ENCODE measurements around the gene TPTE2. TPM values are rescaled to one million over a fixed set of nuclear protein-coding genes. Genes with fewer than 3 reads are reported as not detected.
"Not testable (repeated sequence)": the region's sequence is repeated elsewhere in the genome, so short reads cannot be mapped to it uniquely, and the experiment has no call there.

Gene TPTE2
- total RNA-seq, 4 donors from 2014 or later = not detected

DNA sequence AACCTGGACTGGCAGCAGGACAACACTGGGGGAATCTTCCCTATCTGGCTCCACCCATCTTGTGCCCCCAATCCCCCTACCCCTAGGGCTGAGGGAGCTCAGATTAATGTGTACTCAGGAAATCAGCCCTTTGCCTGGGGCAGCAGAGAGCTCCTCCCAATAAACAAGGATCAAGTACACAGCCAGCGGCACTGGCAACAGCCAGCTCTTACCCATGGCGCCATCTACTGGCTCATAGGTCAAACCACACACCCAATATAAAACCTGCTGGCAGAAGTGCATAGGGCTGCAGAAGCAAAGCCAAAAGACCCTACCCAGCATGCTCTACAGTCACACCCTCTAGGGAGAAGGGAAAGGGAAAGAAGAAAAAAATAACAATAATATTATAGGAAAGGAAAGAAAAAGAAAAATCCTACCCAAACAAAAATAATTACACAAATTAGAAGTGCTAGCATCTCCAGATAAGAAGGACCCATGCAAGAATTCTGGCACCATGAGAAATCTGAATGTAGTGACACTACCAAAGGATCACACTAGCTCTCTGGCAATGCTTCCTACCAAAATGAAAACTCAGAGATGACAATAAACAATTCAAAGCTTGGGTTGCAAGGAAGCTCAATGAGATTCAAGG is 122.2 kb downstream of the TPTE2 start:
- peak in 1 of 2 donors; percentile 3 for DNase-seq
- H3K27me3 ChIP-seq; H3K9me3 ChIP-seq; H3K36me3 ChIP-seq; H3K4me1 ChIP-seq; H3K27ac ChIP-seq; H3K4me3 ChIP-seq (replicated peaks in 1 of 3); intact Hi-C loops (cut with DNase I): not testable (repeated sequence)
- TF ChIP-seq, protein P1, sequence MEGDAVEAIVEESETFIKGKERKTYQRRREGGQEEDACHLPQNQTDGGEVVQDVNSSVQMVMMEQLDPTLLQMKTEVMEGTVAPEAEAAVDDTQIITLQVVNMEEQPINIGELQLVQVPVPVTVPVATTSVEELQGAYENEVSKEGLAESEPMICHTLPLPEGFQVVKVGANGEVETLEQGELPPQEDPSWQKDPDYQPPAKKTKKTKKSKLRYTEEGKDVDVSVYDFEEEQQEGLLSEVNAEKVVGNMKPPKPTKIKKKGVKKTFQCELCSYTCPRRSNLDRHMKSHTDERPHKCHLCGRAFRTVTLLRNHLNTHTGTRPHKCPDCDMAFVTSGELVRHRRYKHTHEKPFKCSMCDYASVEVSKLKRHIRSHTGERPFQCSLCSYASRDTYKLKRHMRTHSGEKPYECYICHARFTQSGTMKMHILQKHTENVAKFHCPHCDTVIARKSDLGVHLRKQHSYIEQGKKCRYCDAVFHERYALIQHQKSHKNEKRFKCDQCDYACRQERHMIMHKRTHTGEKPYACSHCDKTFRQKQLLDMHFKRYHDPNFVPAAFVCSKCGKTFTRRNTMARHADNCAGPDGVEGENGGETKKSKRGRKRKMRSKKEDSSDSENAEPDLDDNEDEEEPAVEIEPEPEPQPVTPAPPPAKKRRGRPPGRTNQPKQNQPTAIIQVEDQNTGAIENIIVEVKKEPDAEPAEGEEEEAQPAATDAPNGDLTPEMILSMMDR (IDR thresholded peaks at IDR 0.05) = peak in 1 of 6 experiments; percentile 14
- 17% methylated on average over 2 of the region's 2 CpGs; no CpG with 5 or more reads in 1 of the 2 donors for WGBS, 2 donors

DNA sequence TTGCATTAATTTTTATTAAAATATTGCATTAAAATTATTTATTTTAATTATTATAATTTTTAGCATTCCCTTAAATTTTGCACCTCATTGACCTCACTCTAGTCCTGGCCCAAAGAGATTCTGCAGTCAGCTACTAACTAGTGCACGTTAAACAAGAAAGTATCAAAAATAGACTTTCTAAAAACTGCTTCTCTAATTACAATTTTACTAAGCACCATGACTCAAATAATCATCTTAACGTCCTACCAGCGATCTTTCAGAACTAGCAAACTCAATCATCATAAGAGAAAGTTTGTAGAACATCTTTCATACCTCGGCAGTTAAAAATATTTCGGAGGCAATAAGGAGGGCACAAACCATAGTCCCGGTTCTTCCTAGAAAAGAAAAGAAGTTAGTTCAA is 123.6 kb downstream of the TPTE2 start:
- WGBS, 2 donors = 78 to 81% methylated on average over 6 of the region's 6 CpGs
- intact Hi-C loops (cut with DNase I); DNase-seq: not testable (repeated sequence)

DNA sequence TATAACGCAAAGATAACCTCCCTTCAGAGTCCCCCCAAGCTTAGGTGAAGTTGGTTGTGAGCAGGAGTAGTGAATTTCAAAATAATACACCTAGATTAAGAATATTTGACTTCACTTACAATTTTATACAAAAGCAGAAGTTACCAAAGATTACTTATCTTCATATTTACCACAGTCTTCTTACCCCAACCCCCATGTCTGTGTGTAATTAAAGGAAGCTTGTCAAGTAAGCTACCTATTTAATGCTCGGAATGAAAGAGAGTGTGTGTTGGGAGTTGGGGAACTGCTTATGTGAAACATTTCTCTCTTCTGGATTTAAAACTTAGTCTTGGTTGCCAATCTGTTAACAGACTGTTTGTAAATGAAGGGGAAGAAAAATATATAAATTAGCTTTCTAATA is 139.1 kb downstream of the TPTE2 start:
- H3K4me1 ChIP-seq; H3K27ac ChIP-seq; H3K36me3 ChIP-seq; H3K27me3 ChIP-seq; H3K9me3 ChIP-seq; intact Hi-C loops (cut with DNase I); DNase-seq; H3K4me3 ChIP-seq (replicated peaks in 1 of 3): not testable (repeated sequence)
- 79 to 82% methylated on average over 2 of the region's 2 CpGs for WGBS, 2 donors

More for the DNA sequence above, 123.6 kb downstream of the TPTE2 start:
- not testable (repeated sequence) for H3K4me3 ChIP-seq (replicated peaks in 1 of 3); H3K4me1 ChIP-seq; H3K36me3 ChIP-seq; H3K9me3 ChIP-seq; H3K27me3 ChIP-seq; H3K27ac ChIP-seq

DNA sequence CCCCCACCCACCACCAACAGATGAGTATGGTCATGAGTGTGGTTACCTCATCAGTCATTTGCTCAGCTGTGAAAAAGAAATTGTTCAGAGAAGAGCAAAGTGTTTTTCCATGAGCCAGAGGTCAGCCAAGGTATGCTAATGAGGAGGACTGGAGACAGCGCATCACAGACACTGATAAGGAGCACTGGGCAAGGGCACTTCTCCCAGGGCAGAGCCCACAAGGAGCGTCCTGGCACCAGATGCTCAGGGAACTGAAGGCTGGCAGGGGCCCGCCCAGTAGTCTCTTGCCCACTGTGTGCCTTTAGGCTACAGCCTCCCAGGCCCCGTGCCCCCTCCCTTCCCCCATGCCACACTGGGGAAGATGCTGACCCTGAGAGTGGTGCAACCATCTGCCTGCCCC is 148.8 kb downstream of the TPTE2 start:
- not testable (repeated sequence) for H3K4me3 ChIP-seq (replicated peaks in 1 of 3)

DNA sequence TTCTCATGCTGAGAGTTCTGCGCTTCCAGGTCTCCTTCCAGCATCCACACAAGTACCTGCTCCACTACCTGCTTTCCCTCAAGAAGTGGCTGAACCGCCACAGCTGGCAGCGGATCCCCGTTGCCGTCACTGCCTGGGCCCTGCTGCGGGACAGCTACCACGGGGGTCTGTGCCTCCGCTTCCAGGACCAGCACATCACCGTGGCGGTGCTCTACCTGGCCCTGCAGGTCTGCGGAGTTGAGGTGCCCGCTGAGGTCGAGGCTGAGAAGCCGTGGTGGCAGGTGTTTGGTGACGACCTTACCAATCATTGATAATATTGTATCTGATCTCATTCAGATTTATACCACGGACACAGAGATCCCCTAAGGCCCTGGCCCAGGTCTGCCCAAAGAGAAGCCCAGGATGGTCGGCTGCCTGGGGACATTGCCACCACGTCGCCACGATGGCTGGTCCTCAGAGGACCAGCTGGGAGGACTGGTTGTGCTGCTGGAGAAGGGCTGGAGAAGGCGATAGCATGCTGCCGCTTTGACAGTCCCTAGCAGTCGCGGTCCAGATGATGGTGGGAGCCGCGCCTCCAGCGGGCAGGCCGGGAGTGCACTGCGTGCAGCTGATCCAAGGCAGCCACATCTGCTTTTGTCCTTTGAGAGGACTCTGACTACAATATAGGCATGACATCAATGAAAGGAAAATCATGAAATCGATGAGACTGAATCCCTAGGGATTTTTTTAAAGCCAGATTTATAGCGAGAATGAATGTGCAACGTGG is 178.4 kb downstream of the TPTE2 start:
- 71 to 80% methylated on average over 29 to 32 of the region's 32 CpGs for WGBS, 2 donors
- H3K9me3 ChIP-seq; H3K27ac ChIP-seq; H3K4me1 ChIP-seq; intact Hi-C loops (cut with DNase I); H3K36me3 ChIP-seq; H3K27me3 ChIP-seq; DNase-seq; H3K4me3 ChIP-seq (replicated peaks in 1 of 3): not testable (repeated sequence)

More for the DNA sequence above, 148.8 kb downstream of the TPTE2 start:
- H3K27me3 ChIP-seq; H3K27ac ChIP-seq; DNase-seq; intact Hi-C loops (cut with DNase I); H3K36me3 ChIP-seq; H3K9me3 ChIP-seq; H3K4me1 ChIP-seq: not testable (repeated sequence)
- WGBS, 2 donors = 71 to 90% methylated on average over 1 to 4 of the region's 4 CpGs

DNA sequence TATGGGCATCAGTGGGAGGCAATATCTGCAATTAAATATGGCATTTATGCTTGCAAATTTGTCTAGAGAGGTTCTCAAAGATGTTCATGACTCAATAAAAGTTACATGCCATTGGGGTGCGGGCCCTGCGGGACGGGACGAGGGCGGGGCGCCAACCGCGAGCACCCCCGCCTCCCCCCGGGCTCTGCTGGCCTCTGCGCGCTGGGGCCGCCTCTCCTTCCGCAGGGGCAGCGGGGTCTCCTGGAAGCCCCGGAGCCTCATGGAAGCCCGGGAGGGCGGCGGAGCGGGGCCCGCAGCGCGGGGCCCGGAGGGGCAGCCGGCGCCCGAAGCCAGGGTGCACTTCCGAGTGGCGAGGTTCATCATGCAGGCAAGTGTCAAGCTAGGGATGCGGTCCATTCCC is 179.2 kb downstream of the TPTE2 start:
- intact Hi-C loops (cut with DNase I) = no loop called here
- Histone ChIP-seq H3K9me3 (no peaks in the 10 kb centered on the region), H3K4me3 (replicated peaks in 1 of 3) (no peak overlapping the region), H3K36me3 (no peaks in the 10 kb centered on the region), H3K4me1 (no peaks in the 10 kb centered on the region), H3K27ac (no peak overlapping the region), H3K27me3 (no peaks in the 10 kb centered on the region)
- no peak for DNase-seq
- TF ChIP-seq POLR2A (IDR thresholded peaks at IDR 0.05) = no peak
- WGBS, 2 donors = 46 to 72% methylated on average over 13 to 25 of the region's 30 CpGs

Other genes with a start within 250 kb of the TPTE2 start
- 10 to 100 TPM; 28.7 to 35.1 (median 31.7) TPM for gene MPHOSPH8, start 72.1 kb upstream of the TPTE2 start, total RNA-seq
- gene PSPC1, start 221.4 kb upstream of the TPTE2 start, total RNA-seq = 10 to 100 TPM; 75.1 to 90.8 (median 86.8) TPM